Central memory CD8-positive, alpha-beta T cell (primary cell): ENCODE measurements around the gene KCNMA1.

Experiments
- ATAC-seq: fragments of 150-1000 bp; cut with Tn5 transposase; replicated peaks from 2 replicates; pipeline ENCODE4 v1.10.0; 2022; ENCODE audit warnings: mild to moderate bottlenecking, moderate FRiP score, moderate number of reproducible peaks; ENCODE audit not compliant: poor library complexity, severe bottlenecking; ENCODE audit errors: extremely low read depth
- DNase-seq, 2 donors: peaks; one replicate each; pipeline ENCODE4 v3.0.0; 2021; ENCODE audit warnings: low spot score in 2 of 2
- H3K27ac Mint-ChIP-seq: one replicate; pipeline ENCODE4 v1.8.0; 2022; ENCODE audit warnings: low read depth, mild to moderate bottlenecking, moderate library complexity, mixed read lengths
- H3K27me3 Mint-ChIP-seq: one replicate; pipeline ENCODE4 v1.8.0; 2022; ENCODE audit warnings: mixed read lengths
- H3K36me3 Mint-ChIP-seq: one replicate; pipeline ENCODE4 v1.8.0; 2022; ENCODE audit warnings: mild to moderate bottlenecking, moderate library complexity, mixed read lengths; ENCODE audit not compliant: insufficient read depth
- H3K4me1 Mint-ChIP-seq: one replicate; pipeline ENCODE4 v1.8.0; 2022; ENCODE audit warnings: mixed read lengths
- H3K4me3 Mint-ChIP-seq: one replicate; pipeline ENCODE4 v1.8.0; 2022; ENCODE audit warnings: mild to moderate bottlenecking, moderate library complexity, mixed read lengths
- H3K9me3 Mint-ChIP-seq: one replicate; pipeline ENCODE4 v1.8.0; 2022; ENCODE audit warnings: mixed read lengths

KCNMA1 gene

DNA sequence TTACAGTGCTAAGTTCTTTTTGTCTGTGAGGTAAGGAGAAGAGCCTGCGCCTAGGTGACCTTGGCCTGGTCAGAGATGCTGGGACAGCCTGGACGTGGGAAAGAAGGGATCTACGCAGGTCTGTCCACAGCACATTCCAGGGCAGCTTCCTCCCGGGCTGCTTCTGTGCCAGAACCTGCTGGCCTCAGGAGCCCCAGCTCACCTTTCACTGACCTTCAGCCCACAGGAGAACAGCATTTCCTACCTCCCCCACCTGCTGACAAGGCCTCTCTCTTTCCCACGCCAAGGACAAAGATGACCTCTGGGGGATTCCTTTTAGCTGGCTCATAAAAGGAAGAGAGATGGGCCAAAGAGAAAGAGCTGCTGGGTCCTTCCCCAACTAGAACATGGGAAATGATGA is 260.6 kb downstream of the KCNMA1 start:
- H3K4me1 Mint-ChIP-seq: no peaks in the 10 kb centered on the region
- H3K4me3 Mint-ChIP-seq: no peak overlapping the region
- peaks cover 41% of the 10 kb centered on the region for H3K27me3 Mint-ChIP-seq
- ATAC-seq (no peak), DNase-seq (no peak)
- H3K27ac Mint-ChIP-seq: no peak overlapping the region
- no peaks in the 10 kb centered on the region for H3K36me3 Mint-ChIP-seq
- H3K9me3 Mint-ChIP-seq: peaks cover 6% of the 10 kb centered on the region

DNA sequence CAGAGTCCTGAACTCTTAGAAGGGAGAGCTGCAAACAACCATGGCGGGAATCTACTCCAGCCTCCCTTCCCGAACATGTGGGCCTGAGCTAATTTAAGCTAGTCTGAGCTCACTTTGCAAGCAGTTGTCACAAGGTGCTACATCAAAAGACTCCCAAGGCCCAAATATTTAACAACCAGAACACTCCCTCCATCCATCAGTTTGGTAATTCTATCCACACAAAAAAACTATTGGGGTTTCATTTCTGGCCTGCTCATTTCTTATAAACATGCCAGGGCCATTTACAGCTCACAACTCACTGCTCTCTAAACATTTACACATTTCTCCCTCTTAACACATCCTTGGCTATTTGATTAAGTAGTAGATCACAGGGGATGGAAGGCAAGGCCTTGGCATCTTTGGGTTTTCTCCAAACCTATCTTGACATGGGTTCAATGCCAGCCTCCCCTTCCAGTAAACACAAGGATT is 263.4 kb downstream of the KCNMA1 start:
- Mint-ChIP-seq H3K9me3 (peaks cover 6% of the 10 kb centered on the region), H3K4me1 (no peaks in the 10 kb centered on the region), H3K27ac (no peak overlapping the region), H3K27me3 (peaks cover 31% of the 10 kb centered on the region), H3K4me3 (no peak overlapping the region), H3K36me3 (no peaks in the 10 kb centered on the region)
- DNase-seq: no peak
- no peak for ATAC-seq

DNA sequence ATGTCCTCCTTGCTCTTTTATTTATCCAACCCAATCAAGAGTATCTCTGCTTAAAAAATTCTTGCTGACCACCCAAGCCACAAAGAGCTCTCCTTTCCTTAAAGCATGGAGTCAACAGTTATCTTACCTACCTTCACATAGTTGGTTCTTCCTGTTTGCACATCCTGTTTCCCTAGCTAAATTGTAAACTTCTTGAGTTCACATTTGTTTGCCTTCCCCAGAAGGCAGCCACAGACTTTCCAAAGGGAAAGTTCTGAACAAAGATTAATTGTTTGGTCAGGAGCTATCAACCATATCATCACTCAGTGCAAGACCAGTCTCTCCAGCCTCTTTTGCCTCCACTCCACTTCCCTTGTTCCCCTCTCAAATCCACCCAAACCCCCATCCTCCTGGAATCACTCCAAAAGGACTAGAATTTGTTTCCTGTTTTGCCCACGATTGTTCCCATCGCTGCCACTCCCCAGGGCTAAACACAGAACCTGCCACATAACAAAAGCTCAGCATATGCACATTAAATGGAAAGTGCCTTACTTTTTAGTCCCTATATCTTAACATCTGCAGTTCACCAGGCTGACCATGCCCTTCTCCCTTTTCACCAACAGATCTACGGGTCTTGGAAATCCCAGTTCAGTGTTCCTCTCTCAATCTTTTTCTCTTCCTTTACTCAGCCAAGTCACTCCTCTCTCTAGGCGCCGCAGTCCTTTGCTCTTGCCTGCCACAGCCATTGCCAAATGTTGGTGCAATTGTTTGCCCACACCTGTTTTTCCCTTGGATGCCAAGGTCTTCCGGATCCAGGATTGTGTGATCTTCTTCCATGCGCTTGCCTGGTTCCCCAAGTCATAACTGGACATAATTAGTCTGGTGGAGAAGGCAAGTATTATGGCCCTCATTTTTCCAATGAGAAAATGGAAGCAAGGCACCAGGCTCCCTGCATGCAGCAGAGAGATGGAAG is 265.5 kb downstream of the KCNMA1 start:
- Mint-ChIP-seq H3K4me1 (no peaks in the 10 kb centered on the region), H3K27me3 (peaks cover 26% of the 10 kb centered on the region), H3K27ac (no peak overlapping the region), H3K36me3 (no peaks in the 10 kb centered on the region), H3K4me3 (no peak overlapping the region), H3K9me3 (peaks cover 6% of the 10 kb centered on the region)
- DNase-seq (no peak), ATAC-seq (no peak)

DNA sequence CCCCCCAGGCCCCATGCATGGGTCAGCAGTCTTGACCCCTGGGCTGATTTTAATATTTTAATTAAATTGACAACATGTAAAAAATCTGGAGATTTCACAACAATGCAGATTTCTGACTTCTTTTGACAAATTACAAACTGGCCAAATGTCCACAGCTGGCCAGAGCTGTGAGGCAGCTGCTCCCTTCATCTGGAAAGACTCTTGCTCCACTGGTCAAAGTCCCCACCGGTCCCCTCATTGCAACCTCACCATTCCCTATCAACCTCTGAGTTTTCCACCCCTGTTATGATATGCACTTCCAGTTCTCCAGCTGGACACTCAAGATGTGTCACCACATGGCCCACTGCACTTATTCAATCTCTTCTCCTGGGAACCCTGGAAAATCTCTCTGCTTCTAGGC is 266.2 kb downstream of the KCNMA1 start:
- H3K9me3 Mint-ChIP-seq: peaks cover 6% of the 10 kb centered on the region
- no peak overlapping the region for H3K27ac Mint-ChIP-seq
- H3K36me3 Mint-ChIP-seq: no peaks in the 10 kb centered on the region
- DNase-seq (no peak), ATAC-seq (no peak)
- no peaks in the 10 kb centered on the region for H3K4me1 Mint-ChIP-seq
- peaks cover 26% of the 10 kb centered on the region for H3K27me3 Mint-ChIP-seq
- H3K4me3 Mint-ChIP-seq: no peak overlapping the region

DNA sequence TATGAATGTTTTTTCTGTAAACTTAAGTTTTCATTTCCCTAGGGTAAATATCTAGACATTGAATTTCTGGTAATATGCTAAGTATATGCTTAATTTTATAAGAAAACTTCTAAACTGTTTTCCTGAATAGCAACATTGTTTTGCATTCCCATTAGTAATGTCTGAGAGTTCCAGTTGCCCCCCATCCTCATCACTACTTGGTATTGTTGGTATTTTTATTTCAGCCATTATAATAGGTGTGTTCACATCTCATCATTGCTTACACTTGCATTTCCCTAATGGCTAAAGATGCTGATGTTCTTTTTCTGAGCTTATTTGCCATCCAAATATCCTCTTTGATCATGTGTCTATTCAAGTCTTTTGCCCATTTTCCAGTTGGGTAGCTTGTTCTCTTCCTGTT is 269.6 kb downstream of the KCNMA1 start:
- Mint-ChIP-seq H3K4me3 (no peak overlapping the region), H3K27ac (no peak overlapping the region), H3K4me1 (no peaks in the 10 kb centered on the region), H3K36me3 (no peaks in the 10 kb centered on the region), H3K9me3 (peaks cover 6% of the 10 kb centered on the region), H3K27me3 (peaks cover 15% of the 10 kb centered on the region)
- no peak for DNase-seq
- ATAC-seq: no peak

DNA sequence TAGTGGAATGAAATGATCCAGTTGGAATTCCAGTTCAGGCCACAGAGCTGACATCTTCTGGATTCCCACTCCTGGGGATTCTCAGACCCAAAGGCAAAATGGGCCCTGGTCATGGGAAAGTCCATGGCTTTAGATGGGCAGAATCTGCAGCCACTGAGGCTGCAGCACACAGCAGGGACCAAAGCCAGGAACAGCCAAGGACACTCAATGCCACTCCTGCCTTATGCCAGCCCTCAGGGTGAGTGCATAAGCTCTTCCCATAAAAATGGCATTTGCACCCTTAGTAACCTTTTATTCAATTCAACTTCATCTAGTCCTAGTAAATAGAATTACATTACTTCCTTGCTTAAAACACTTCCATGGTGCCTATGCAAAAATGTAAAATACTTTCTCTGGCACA is 274.4 kb downstream of the KCNMA1 start:
- Mint-ChIP-seq H3K4me1 (no peaks in the 10 kb centered on the region), H3K9me3 (no peaks in the 10 kb centered on the region), H3K27ac (no peak overlapping the region), H3K27me3 (peaks cover 15% of the 10 kb centered on the region), H3K4me3 (no peak overlapping the region), H3K36me3 (no peaks in the 10 kb centered on the region)
- DNase-seq: no peak
- no peak for ATAC-seq

DNA sequence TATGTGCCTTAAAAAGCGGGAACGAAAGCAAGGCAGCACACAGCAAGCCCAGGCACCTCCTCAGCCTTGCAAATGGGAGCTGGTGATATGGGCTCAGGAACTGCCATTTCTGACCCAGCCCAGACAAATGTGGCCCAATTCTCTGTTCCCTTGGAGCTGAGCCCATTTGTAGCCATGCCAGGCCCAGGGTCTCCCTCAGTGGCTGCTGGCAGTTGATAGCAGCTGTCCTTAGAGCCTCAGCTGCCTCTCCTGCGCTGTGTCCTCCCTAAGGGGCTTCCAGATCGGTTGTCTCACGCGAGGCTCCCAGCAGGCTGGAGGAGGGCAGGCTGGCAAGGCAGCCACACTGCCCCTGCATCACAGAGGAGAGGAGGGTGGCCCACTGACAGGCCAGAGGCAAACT is 275.8 kb downstream of the KCNMA1 start:
- Mint-ChIP-seq H3K27me3 (peaks cover 17% of the 10 kb centered on the region), H3K9me3 (no peaks in the 10 kb centered on the region)

DNA sequence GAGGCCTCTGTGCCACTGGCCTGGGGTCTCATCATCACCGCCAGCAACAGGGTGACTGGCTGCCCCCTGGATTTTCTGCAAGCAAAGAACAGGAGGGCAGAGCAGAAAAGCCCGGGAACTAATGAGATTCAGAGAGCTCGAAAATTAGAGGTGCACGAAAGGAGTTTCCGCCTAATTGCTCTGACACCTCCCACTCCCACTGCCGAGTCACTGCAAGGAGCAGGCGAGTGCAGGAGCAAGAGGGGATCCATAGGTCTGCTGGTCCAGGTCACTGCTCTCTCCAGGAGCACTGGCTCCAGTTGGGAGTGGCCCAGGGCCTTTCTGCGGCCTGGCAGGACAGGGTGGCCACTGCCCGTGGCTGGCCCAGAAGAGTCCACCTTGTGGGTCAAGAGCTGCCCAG is 276.2 kb downstream of the KCNMA1 start:
- no peaks in the 10 kb centered on the region for H3K36me3 Mint-ChIP-seq
- H3K9me3 Mint-ChIP-seq: no peaks in the 10 kb centered on the region
- ATAC-seq: no peak
- peaks cover 17% of the 10 kb centered on the region for H3K27me3 Mint-ChIP-seq
- H3K27ac Mint-ChIP-seq: no peak overlapping the region
- no peak for DNase-seq
- H3K4me3 Mint-ChIP-seq: no peak overlapping the region
- no peaks in the 10 kb centered on the region for H3K4me1 Mint-ChIP-seq

More for the DNA sequence above, 275.8 kb downstream of the KCNMA1 start:
- Mint-ChIP-seq H3K4me3 (no peak overlapping the region), H3K36me3 (no peaks in the 10 kb centered on the region), H3K4me1 (no peaks in the 10 kb centered on the region), H3K27ac (no peak overlapping the region)
- no peak for ATAC-seq
- DNase-seq: no peak

DNA sequence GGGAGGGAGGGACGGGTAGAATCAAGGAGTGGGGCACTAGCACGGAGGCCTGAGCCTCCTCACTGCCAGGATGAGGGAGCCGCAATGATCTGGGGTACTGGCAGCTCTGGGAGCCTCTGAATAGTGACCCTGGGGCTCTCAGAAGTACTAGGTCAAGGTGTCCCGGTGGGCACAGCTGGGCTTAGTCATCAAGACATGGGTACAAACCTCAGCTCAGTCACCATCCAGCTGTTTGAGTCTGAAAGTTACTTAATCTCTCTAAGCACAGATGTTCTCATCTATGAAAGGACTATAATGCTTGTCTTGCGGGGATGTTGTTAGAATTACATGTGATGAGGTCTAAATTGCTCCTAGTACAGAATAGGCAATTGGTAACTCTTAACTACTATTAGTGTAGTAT is 276.8 kb downstream of the KCNMA1 start:
- Mint-ChIP-seq H3K36me3 (no peaks in the 10 kb centered on the region), H3K4me1 (no peaks in the 10 kb centered on the region), H3K27me3 (peaks cover 17% of the 10 kb centered on the region), H3K27ac (no peak overlapping the region), H3K4me3 (no peak overlapping the region), H3K9me3 (no peaks in the 10 kb centered on the region)
- DNase-seq: no peak
- ATAC-seq: no peak

DNA sequence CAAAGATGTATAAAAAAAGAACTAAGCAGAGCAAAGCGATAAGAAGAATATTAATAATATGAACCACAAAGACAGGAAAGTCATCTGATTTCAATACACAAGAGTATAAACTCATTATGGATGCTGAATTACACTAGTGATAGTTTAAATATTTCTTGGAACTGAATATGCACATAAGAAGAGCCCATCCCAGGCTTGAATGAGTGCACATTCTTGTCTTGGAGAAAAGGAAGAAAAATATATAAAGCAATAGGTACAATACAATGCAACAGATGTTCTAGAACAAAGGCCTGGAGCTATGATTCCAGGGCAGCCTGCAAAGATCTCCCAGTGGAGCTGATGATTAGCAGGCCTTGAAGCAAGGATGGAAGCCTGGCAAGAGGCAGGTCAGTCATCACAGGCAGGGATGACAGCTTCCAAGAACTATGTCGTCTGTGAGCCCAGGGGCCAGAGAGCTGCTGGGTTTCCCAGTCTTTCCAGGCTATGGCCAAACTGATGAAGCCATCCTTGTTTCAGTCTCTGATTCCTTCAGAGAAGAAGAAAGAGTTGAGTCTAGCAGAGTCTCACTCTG is 277.6 kb downstream of the KCNMA1 start:
- H3K4me1 Mint-ChIP-seq: no peaks in the 10 kb centered on the region
- no peaks in the 10 kb centered on the region for H3K36me3 Mint-ChIP-seq
- H3K9me3 Mint-ChIP-seq: no peaks in the 10 kb centered on the region
- H3K27me3 Mint-ChIP-seq: peaks cover 17% of the 10 kb centered on the region
- no peak for ATAC-seq
- H3K27ac Mint-ChIP-seq: no peak overlapping the region
- no peak for DNase-seq
- no peak overlapping the region for H3K4me3 Mint-ChIP-seq

DNA sequence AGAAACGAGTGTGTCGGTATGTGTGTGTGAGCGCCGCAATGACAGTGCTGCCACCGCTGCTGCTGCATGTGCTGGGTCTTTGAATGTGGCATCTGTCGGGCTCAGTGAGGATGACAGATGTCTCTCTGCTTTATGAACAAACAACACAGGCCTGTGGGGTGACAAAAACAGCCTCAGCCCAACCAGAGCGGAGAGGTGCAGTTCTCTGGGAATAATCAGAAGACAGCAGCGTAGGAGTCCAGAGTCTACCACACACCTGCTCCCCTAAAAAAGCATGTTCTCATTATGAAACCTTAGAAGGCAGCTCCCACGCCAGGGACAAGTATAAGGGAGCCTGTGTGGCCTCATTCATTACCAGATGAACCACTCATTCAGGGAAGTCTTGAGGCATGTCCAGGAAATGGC is 278.3 kb downstream of the KCNMA1 start:
- no peak for ATAC-seq
- Mint-ChIP-seq H3K4me1 (no peaks in the 10 kb centered on the region), H3K27me3 (peaks cover 17% of the 10 kb centered on the region), H3K4me3 (no peak overlapping the region), H3K27ac (no peak overlapping the region), H3K36me3 (no peaks in the 10 kb centered on the region), H3K9me3 (no peaks in the 10 kb centered on the region)
- DNase-seq: no peak

DNA sequence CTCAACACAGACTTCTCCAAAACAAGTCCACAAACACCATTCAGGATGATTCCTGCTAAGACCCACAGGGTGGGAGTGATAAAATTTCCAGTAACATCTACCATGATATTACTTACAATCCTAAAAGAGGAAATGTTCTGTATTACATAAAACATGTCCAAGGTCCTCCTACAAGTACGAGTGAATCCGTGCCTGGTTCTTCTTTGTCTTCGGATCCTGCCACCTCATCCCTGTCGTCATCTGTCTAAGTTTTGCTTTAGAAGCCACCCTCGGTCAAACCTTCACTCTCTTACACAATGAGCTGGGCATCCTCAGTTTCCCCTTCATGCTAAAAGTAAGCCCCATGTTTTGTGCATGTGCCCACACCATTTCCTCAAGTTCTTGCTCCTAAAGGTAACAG is 279.0 kb downstream of the KCNMA1 start:
- Mint-ChIP-seq H3K4me3 (no peak overlapping the region), H3K27me3 (peaks cover 17% of the 10 kb centered on the region), H3K36me3 (no peaks in the 10 kb centered on the region), H3K9me3 (no peaks in the 10 kb centered on the region), H3K27ac (no peak overlapping the region), H3K4me1 (no peaks in the 10 kb centered on the region)
- DNase-seq (no peak), ATAC-seq (no peak)
